GM12873 (cell line): ENCODE results near the gene DOCK9.

Source experiments
- TF ChIP-seq, protein P1 (sequence below): IDR thresholded peaks from 2 replicates; pipeline ENCODE4 v1.5.1; 2012; ENCODE audit warnings: low read depth, mild to moderate bottlenecking, moderate library complexity, low read length, control low read depth; ENCODE audit not compliant: insufficient read depth; ENCODE audit errors: missing control alignments

The DOCK9 gene

DNA sequence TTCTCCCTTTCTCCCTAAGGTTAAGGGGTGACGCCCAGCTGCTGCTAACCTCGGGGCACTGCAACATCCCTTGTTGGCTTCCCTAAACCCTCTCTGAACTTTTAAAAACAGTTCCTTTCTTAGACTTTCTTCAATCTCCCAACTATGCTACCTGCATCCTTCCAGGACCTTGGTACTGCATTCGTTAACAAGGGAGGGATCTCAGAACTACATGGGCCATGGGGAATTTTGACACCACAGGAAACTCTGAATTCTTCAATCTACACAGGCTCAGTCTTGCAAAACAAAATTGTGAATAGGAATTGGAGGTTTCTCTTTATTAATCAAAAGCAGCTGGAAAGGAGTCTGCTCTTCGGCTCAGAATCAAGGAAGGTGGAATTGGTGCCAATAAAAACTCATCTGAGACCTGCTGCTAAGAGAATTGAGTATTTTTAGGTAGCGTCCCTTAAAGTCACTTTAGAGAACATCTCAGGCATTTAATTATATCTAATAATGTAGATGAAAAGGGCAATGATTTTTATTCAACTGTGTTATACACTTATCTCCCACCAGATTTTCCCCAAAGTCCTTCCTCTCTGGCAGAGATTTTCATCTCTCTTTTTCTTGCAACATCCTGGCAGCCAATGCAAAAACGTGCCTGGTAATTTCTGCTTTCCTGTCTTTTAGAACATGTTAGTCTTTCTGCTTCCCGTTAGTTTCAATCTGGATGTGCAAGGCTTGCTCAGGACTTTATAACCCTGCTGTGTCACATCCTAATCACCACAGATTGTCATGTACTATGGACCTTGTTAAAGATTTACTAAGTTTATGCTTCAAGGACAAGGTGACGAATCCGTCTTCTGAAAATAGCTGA lies 156.3 kb downstream of the DOCK9 start:
- TF ChIP-seq, protein P1, sequence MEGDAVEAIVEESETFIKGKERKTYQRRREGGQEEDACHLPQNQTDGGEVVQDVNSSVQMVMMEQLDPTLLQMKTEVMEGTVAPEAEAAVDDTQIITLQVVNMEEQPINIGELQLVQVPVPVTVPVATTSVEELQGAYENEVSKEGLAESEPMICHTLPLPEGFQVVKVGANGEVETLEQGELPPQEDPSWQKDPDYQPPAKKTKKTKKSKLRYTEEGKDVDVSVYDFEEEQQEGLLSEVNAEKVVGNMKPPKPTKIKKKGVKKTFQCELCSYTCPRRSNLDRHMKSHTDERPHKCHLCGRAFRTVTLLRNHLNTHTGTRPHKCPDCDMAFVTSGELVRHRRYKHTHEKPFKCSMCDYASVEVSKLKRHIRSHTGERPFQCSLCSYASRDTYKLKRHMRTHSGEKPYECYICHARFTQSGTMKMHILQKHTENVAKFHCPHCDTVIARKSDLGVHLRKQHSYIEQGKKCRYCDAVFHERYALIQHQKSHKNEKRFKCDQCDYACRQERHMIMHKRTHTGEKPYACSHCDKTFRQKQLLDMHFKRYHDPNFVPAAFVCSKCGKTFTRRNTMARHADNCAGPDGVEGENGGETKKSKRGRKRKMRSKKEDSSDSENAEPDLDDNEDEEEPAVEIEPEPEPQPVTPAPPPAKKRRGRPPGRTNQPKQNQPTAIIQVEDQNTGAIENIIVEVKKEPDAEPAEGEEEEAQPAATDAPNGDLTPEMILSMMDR, result no peak

DNA sequence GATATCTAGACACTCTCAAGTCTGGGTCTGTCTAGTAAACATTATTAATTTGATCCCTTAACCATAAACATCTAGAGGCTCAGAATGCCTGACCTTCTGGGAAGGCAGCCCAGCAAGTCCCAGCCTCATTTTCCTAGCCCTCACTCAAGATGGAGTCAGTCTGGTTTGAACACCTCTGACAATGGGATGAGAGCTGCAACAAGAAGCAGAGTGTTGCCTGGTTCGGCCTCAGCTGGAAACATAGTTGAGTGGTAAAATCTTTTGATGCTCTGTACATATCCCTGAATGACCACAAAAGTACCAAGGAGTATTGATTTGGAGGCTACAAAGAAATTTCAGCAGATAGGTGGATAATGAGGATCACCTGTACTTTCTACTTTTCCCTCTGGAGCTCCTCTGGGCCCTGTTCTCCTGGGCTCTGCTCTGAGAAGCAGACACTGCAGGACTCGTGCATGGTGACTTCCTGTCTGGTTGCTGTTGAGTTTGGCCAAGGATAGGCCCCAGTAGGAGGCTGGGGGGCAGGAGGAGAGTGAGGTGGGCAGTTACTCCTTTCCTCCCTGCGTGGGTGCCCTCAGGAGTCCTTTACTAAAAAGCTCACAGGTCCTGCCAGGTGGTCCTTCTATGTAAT lies 157.0 kb downstream of the DOCK9 start:
- TF ChIP-seq, protein P1, result no peak

DNA sequence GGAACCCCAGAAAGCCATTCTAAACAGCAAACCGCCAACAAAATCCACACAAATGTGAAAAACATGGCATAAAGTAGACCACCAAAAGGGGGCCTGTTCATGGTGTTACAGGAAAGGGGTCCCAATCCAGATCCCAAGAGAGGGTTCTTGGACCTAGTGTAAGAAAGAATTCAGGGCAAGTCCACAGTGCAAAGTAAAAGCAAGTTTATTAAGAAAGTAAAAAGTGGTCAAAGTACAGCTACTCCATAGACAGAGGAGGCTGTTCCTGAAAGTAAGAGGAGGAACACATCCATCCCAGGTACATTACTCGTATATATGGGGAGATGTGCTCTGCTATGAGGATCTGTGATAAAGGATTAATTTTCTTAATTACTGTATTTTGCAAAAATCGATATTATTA lies 157.6 kb downstream of the DOCK9 start:
- TF ChIP-seq, protein P1, result no peak

DNA sequence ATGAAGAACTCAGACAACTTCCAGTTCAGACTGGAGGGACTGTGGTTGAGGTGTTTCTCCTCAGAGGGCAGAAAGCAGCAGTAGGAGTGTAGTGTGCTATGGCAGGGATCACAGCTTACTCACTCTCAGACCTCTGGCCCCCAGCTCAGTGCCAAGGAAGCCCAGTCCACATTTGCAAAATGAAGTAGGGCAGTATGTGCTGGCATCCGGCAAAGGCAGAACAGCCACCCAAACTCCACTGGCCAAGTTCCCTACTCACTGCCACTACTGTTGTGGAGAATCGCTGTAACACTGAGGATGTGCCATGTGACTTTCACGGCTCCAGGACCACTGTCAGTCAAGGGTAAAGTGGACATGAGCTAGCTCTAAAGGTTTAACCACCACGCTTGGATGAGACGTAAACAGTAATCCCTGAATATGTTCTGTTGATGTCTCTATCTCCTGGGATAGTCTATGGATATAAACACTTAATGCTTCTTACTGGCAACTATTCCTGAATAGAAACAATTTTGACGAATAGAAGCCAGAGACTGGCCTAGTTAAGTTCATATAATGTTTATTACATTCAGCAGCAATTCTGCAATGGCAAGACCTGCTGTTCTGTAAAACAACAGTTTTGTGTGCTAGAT lies 158.4 kb downstream of the DOCK9 start:
- TF ChIP-seq, protein P1, result no peak

DNA sequence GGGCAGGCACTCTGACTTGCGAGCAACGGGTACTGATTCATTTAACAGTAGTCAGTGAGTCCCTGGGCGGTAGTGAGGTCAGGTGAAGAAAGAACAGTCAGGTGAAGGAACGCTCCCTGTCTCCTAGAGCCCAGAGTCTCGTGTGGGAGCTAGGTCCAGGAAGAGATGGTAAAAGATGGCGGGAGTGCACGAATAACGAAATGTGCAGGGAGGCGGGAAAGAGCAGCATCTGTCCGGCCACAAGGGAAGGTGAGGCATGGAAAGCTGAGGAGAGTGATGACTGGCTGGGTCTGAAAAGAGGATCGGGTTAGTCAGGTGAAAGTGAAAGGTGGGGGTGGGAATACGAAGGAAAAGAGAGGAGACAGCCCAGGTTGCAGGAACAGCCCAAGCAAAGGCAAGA lies 161.5 kb downstream of the DOCK9 start:
- TF ChIP-seq, protein P1, result no peak

DNA sequence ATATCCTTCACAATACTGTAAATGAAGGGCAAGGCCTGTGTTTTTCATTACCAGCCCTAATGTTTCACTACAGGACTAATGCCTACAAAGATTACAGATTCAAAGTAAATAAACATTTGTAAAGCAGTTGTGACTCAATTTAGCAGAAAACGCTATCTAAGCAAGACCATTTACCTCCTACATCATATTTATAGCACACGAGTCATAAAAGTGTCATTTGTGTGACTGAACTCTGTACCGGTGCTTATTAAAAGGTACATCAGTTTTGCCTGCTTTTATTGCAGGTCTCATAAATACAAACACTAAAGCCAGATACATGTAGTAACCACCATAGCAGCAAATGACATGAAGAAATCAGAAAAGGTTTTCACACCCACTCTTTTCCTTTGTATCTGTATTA lies 163.9 kb downstream of the DOCK9 start:
- TF ChIP-seq, protein P1, result no peak

DNA sequence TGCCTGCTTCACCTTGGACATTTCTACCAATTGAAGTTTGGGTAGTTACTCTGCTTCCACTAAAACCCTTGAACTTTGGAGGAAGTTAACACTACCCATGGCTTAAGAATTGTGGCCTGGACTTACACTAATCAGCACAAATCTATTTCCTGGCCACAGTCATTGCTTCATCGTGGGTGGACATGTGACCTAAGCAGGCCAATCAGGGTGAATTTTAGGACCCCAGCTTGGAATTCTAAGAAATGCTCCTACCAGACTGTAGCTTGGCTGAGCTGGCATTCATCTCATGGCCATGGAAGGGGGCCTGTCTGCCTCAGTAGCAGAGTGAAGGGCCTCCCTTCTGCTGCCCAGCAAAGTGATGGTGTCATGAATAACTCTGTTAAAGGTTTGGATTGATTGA lies 167.1 kb downstream of the DOCK9 start:
- TF ChIP-seq, protein P1, result no peak
